ENCODE measurements around the gene FKBP5.

- TF ChIP-seq RAD21 (IDR thresholded peaks at IDR 0.05; ENCODE audit: low read depth) = no peak
- no peak for TF ChIP-seq MAX (IDR thresholded peaks at IDR 0.05)
- TF ChIP-seq TAF1 (IDR thresholded peaks at IDR 0.05; ENCODE audit: low read depth) = no peak
- no peak for TF ChIP-seq EGR1 (IDR thresholded peaks at IDR 0.05)
- TF ChIP-seq REST (IDR thresholded peaks at IDR 0.05; ENCODE audit: low read depth) = no peak
- TF ChIP-seq ZBTB7A (IDR thresholded peaks at IDR 0.05; ENCODE audit: low read depth) = no peak
- no peak for TF ChIP-seq NFIC (IDR thresholded peaks at IDR 0.05)
- no peak for TF ChIP-seq EP300 (IDR thresholded peaks at IDR 0.05; ENCODE audit: borderline replicate concordance)
- TF ChIP-seq CREB1 (IDR thresholded peaks at IDR 0.05; ENCODE audit: low read depth) = no peak
Observed at GRCh38 chr6:35683267-35683666, 5.4 kb downstream of the FKBP5 start.

All from Ishikawa (cell line).